B cell (primary cell): ENCODE results near the gene GATAD2A.

ENCODE experiments used
- CTCF ChIP-seq: fragments of 200-600 bp; IDR thresholded peaks from one replicate; pipeline ENCODE4 v1.8.0; 2022; ENCODE audit warnings: antibody characterized with exemption, mild to moderate bottlenecking
- EZH2 ChIP-seq: IDR thresholded peaks from 2 replicates; pipeline ENCODE4 v1.6.1; 2012; ENCODE audit warnings: borderline replicate concordance, low read depth, mild to moderate bottlenecking, moderate library complexity, low read length; ENCODE audit not compliant: insufficient read depth, poor library complexity, severe bottlenecking

GRCh38 chr19:19502808-19503602, 97.5 kb downstream of the GATAD2A start:
- TF ChIP-seq CTCF, result no peak
- no peak for TF ChIP-seq EZH2
